GM10266 (cell line): ENCODE measurements around the gene TMEM54.

Experiments
- DNase-seq: peaks from one replicate; pipeline ENCODE4 v3.0.0; 2012; ENCODE audit errors: extremely low spot score
- CTCF ChIP-seq: IDR thresholded peaks from 2 replicates; pipeline ENCODE4 v1.5.1; 2012; ENCODE audit warnings: mild to moderate bottlenecking, low read depth; ENCODE audit not compliant: control insufficient read depth, insufficient read depth; ENCODE audit errors: missing control alignments

Gene TMEM54

DNA sequence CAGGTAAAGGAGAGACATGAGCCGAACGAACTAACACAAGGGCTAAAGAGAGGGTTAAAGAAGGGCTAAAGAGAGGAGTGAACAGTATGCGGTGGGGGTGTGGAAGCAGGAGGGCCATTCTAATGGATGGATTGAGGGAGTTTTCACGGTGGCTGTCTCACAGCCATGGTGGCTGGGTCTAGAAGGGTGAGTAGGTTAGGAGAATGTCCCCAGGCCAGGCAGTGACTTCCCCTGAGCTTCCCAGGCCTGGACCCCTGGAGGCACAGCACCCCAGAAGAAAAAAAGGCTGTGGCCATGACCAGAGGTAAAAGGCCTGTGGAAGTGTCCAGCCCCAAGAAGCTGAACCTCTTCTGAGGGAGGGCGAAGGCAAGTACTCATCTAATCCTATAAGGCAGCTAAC lies 34.0 kb downstream of the TMEM54 start:
- no peak for TF ChIP-seq CTCF
- DNase-seq: no peak

DNA sequence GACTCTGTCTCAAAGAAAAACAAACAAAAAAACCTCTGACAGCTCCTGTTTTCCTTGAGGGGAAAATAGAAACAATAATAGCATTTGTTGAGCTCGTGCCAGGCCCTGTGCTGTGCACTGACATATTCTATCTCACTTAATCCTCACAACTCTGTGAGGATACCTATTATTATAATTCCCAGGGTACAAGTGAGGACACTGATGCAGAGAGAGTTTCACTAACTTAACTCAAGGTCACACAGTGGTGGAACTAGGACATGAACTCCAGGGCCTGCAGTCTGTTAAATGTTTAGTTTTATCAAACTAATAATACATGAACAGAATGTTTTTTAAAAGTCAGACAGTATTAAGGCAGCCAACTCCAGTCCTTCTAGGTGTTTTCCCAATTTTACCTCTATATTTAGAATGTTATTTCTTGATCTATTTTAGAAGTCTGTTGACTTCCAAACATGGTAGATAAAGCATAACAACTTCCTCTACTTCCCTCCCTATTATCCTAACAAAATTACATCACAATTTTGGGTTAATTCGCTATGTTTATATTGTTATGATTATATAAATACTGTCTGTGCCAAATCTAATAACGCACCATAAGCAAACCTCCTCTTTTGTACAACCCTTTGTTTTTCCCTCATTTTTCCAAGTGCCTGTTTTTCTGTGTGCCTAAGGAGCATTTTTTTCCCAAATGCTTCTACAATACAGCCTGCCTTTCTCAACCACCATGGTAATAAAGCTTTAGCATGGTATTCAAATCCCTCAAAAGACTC lies 35.4 kb downstream of the TMEM54 start:
- no peak for TF ChIP-seq CTCF
- no peak for DNase-seq

DNA sequence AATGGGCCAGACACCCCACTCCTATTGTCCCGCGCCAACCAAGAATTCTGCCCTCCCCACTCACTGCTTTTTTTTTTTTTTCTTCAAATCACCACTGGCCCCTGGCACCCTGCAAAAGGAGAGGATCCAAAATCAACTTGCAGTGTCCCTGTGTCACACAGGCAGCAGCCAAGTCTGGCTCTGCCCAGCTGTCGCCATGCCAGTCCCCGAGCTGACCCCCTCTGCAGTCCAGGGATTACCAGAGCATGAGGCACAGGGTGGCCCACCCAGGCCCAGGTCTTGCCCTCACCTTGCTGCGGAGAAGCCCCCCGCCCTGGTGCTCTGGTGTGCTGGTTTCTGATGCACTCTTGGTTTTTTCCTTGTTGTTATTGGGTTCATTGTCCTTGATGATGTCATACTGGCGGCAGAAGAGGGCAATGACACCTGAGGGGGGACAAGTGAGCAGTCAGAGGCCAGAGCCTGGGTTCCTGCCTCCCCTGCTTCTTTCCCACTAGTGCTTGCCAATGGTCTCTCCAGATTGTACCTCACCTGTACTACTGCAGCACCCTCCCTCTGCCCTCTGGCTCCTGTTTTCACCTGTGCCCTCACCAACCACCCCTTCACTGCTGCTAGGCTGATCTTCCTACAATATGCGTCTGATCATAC lies 36.7 kb downstream of the TMEM54 start:
- no peak for TF ChIP-seq CTCF
- no peak for DNase-seq

DNA sequence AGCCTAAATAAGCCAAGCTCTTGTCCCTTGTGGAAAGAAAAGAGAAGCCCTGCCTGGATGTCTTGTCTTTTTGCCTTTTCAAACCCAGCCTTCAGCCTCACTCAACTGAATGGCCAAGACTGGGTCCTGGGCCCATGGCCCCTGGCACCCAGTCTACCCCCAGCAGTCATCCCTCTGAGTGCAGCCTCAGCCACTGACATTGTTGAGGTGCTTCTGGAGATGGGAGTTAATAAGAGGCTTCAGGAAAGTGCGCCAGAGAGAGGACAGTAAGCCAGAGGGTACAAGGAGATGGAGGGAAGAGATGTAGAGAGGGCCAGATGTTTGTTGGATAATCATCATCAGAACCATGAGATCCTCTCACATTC lies 37.3 kb downstream of the TMEM54 start:
- no peak for TF ChIP-seq CTCF
- no peak for DNase-seq

DNA sequence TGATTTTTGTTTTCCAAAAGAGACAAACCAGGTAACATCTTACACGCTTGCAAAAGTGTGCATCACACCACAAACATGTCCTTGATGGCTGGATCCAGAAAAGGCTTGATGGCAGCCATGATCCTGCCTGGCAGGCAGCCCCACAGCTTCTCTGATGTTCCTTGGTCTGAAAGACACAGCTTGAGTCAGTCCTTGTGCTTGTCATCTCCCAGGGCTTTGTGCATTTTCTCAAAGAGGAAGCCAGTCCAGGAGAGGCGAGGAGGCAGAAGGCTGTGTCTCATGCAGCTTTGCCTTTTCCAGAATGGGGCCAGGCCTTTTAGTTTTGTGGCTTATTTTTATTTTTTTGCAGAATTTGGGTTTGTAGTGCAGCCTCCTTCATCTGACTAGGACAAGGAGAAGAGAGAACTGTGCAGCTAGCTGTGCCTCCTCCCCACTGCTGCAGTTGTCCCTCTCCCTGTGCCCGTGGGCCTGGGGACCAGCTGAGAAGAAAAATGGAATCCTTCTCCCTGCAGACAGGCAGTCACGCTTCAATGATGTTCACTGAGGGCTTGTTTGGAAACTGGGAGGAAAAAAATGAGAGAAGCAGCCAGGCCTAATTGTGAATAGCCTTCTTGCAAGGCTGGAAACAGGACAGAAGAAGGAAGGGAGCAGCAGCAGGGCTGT lies 37.8 kb downstream of the TMEM54 start:
- no peak for TF ChIP-seq CTCF
- no peak for DNase-seq

- no peak for DNase-seq
- no peak for TF ChIP-seq CTCF
Measured at GRCh38 chr1:32861904-32862695, 39.1 kb downstream of the TMEM54 start.

GRCh38 chr1:32860566-32860965 lies 40.6 kb downstream of the TMEM54 start:
- TF ChIP-seq CTCF: no peak
- DNase-seq: no peak
